GM04503 (cell line): ENCODE data around the gene EDIL3.

Experiments
- DNase-seq: peaks from one replicate; pipeline ENCODE4 v3.0.0-alpha.2; 2012; ENCODE audit warnings: low read depth

EDIL3 gene

GRCh38 chr5:84384604-84385575 lies at the start of gene EDIL3:
Gene EDIL3 (minus strand): TSS chr5:84384880. CDS start chr5:84384374, 506 bp downstream.
- DNase-seq, result no peak

- DNase-seq, result no peak
Observed at GRCh38 chr5:84433461-84433860, 48.8 kb upstream of the EDIL3 start.

GRCh38 chr5:84430863-84431663 lies 46.4 kb upstream of the EDIL3 start:
- no peak for DNase-seq

GRCh38 chr5:84430079-84430478 lies 45.4 kb upstream of the EDIL3 start:
- DNase-seq, result no peak

- DNase-seq, result no peak
Observed at GRCh38 chr5:84425365-84425881, 40.7 kb upstream of the EDIL3 start.

- DNase-seq, result no peak
Observed at GRCh38 chr5:84419742-84420141, 35.1 kb upstream of the EDIL3 start.

GRCh38 chr5:84411832-84412605 lies 27.3 kb upstream of the EDIL3 start:
- DNase-seq, result no peak

GRCh38 chr5:84406111-84406510 lies 21.4 kb upstream of the EDIL3 start:
- no peak for DNase-seq

GRCh38 chr5:84403773-84404172 lies 19.1 kb upstream of the EDIL3 start:
- DNase-seq, result peak; percentile 31

- DNase-seq, result no peak
Observed at GRCh38 chr5:84397385-84397784, 12.7 kb upstream of the EDIL3 start.

GRCh38 chr5:84393969-84394368 lies 9.3 kb upstream of the EDIL3 start:
- no peak for DNase-seq

- DNase-seq, result no peak
Observed at GRCh38 chr5:84392836-84393235, 8.2 kb upstream of the EDIL3 start.

GRCh38 chr5:84385705-84386104 lies 1.0 kb upstream of the EDIL3 start:
- no peak for DNase-seq

GRCh38 chr5:84383816-84384603 lies 670 bp downstream of the EDIL3 start:
- no peak for DNase-seq

GRCh38 chr5:84383296-84383815 lies 1.3 kb downstream of the EDIL3 start:
- no peak for DNase-seq

- DNase-seq, result no peak
Observed at GRCh38 chr5:84382363-84383295, 2.1 kb downstream of the EDIL3 start.

- DNase-seq, result no peak
Observed at GRCh38 chr5:84381502-84382362, 2.9 kb downstream of the EDIL3 start.

- DNase-seq, result no peak
Observed at GRCh38 chr5:84379749-84380148, 4.9 kb downstream of the EDIL3 start.

GRCh38 chr5:84378961-84379360 lies 5.7 kb downstream of the EDIL3 start:
- DNase-seq, result no peak
